Endothelial cell of umbilical vein (primary cell): ENCODE measurements around the gene AK5.

Experiments used
- EZH2 ChIP-seq: IDR thresholded peaks from 2 replicates; pipeline ENCODE4 v1.6.1; 2012; ENCODE audit warnings: borderline replicate concordance, low read depth, mild to moderate bottlenecking, moderate library complexity, low read length, inconsistent platforms; ENCODE audit not compliant: severe bottlenecking
- POLR2A ChIP-seq: IDR thresholded peaks from 2 replicates; pipeline ENCODE4 v1.6.1; 2012; ENCODE audit warnings: low read depth, mild to moderate bottlenecking, control low read depth, low read length
- POLR2AphosphoS5 ChIP-seq: IDR thresholded peaks from 2 replicates; pipeline ENCODE4 v1.6.1; 2012; ENCODE audit warnings: low read depth, mild to moderate bottlenecking, control low read depth, low read length, moderate library complexity; ENCODE audit not compliant: insufficient read depth
- TF ChIP-seq, protein P1 (sequence below), 2 donors: IDR thresholded peaks; 1 replicate in 1 of 2; 2 replicates in 1 of 2; pipeline ENCODE4 v1.5.1; 2011; ENCODE audit warnings: low read length in 2 of 2, mild to moderate bottlenecking in 2 of 2, moderate library complexity in 2 of 2, control low read depth in 1 of 2, inconsistent platforms in 1 of 2, low read depth in 1 of 2; ENCODE audit not compliant: insufficient read depth in 1 of 2; ENCODE audit errors: extremely low read depth in 1 of 2
- TF ChIP-seq, protein P2 (sequence below): IDR thresholded peaks from 2 replicates; pipeline ENCODE4 v1.6.1; 2011; ENCODE audit not compliant: insufficient read depth, insufficient read length

DNA sequence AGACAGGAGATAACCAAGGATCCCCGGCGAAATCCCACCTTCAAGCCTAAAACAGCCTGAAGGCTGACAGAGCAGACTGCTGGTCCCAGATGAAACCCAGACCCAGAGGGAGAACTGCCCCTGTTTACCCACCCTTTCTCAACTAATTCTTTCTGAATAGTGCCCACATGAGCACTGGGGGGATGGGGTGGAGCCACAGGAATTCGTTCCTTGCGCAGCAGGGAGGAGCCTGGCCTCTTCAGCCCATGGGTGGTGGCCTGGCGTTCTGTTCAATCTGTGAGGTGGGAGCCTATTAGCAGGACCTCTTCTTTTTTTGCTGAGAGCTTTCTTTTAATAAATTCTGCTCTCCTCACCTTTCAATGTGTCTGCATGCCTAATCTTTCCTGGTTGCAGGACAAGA lies 6.6 kb upstream of the AK5 start:
- TF ChIP-seq, protein P1, sequence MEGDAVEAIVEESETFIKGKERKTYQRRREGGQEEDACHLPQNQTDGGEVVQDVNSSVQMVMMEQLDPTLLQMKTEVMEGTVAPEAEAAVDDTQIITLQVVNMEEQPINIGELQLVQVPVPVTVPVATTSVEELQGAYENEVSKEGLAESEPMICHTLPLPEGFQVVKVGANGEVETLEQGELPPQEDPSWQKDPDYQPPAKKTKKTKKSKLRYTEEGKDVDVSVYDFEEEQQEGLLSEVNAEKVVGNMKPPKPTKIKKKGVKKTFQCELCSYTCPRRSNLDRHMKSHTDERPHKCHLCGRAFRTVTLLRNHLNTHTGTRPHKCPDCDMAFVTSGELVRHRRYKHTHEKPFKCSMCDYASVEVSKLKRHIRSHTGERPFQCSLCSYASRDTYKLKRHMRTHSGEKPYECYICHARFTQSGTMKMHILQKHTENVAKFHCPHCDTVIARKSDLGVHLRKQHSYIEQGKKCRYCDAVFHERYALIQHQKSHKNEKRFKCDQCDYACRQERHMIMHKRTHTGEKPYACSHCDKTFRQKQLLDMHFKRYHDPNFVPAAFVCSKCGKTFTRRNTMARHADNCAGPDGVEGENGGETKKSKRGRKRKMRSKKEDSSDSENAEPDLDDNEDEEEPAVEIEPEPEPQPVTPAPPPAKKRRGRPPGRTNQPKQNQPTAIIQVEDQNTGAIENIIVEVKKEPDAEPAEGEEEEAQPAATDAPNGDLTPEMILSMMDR (IDR thresholded peaks at IDR 0.05; ENCODE audit: extremely low read depth in 1 of 2, insufficient read depth in 1 of 2, low read depth in 1 of 2, low read length in 2 of 2), result no peak
- TF ChIP-seq EZH2 (no peak), POLR2A (no peak), POLR2AphosphoS5 (no peak)
- TF ChIP-seq, protein P2, sequence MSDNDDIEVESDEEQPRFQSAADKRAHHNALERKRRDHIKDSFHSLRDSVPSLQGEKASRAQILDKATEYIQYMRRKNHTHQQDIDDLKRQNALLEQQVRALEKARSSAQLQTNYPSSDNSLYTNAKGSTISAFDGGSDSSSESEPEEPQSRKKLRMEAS, result no peak
